ENCODE measurements around the gene KRT85. TPM values are rescaled to one million over a fixed set of nuclear protein-coding genes. Genes with fewer than 3 reads are reported as not detected.

Gene KRT85
- total and polyA plus RNA-seq, 2 of the 13 experiments (the other 11 are each of a cell fraction or from before 2014, with no cell fraction given), result not detected

- POLR2A ChIA-PET, result no interaction called here
- 0% methylated on average over 2 of the region's 2 CpGs for WGBS (ENCODE audit: low lambda C conversion rate)
- no peak for DNase-seq (ENCODE audit: low spot score)
- no peak for TF ChIP-seq ZNF121 (CRISPR knock-in tag; IDR thresholded peaks at IDR 0.05)
- no peak for TF ChIP-seq GPBP1L1 (CRISPR knock-in tag; IDR thresholded peaks at IDR 0.05)
- no peak for TF ChIP-seq ZNF747 (CRISPR knock-in tag; IDR thresholded peaks at IDR 0.05; ENCODE audit: borderline replicate concordance)
- TF ChIP-seq DPF2 (CRISPR knock-in tag; IDR thresholded peaks at IDR 0.05; ENCODE audit: borderline replicate concordance, low read depth), result no peak
- TF ChIP-seq KDM2A (CRISPR knock-in tag; IDR thresholded peaks at IDR 0.05; ENCODE audit: borderline replicate concordance, low read depth), result no peak
- no peaks in the 10 kb centered on the region for H4K20me1 ChIP-seq (ENCODE audit: insufficient read depth, low read length)
- H3K79me2 ChIP-seq (ENCODE audit: insufficient read depth, low read length), result no peaks in the 10 kb centered on the region
- CTCF ChIA-PET (ENCODE audit: low intra/inter-chr PET ratio, low total read pairs), result no interaction called here
- no peaks in the 10 kb centered on the region for H3K4me1 ChIP-seq (ENCODE audit: insufficient read depth, low read length)
- no peak for FAIRE-seq
- BruUV-seq (replicated peaks), result no TSS peak
- H3K27me3 ChIP-seq (ENCODE audit: control insufficient read depth in 1 of 2, insufficient read depth in 2 of 2, low read length in 2 of 2), result peaks cover 0 to 13% of the 10 kb centered on the region in 2 experiments; a peak in 3 of 5 replicates
- ATAC-seq, result no peak
- no peak overlapping the region for H3K4me2 ChIP-seq (ENCODE audit: low read depth, low read length)
- intact Hi-C loops (cut with micrococcal nuclease; ENCODE audit: unreplicated experiment), result no loop called here
- no peak overlapping the region for H3K9ac ChIP-seq (ENCODE audit: insufficient read depth, low read depth, low read length)
- H3K36me3 ChIP-seq (replicated peaks in 1 of 2; ENCODE audit: control insufficient read depth in 1 of 2, insufficient read depth in 2 of 2, low read length in 2 of 2), result no peaks in the 10 kb centered on the region
- no peak overlapping the region for H3K4me3 ChIP-seq (replicated peaks in 1 of 3; ENCODE audit: insufficient read depth in 1 of 3, low read depth in 2 of 3, low read length in 3 of 3)
- no peak overlapping the region for H2AFZ ChIP-seq (ENCODE audit: low read length)
- H3K9me3 ChIP-seq (ENCODE audit: low read length), result no peaks in the 10 kb centered on the region
- in situ Hi-C loops (cut with HindIII; ENCODE audit: extremely low pct_ligation_motif_present, low pct_unique_long_range_greater_than_20kb), result loop anchor here (5.0 to 25.0 kb wide), 2 partner anchors 489 to 599 kb away; no protein-coding TSS in a partner anchor
- H3K27ac ChIP-seq (ENCODE audit: extremely low read length, insufficient read depth, low read length), result no peak overlapping the region
Measured at GRCh38 chr12:52387859-52388258, 20.6 kb upstream of the KRT85 start.

- in situ Hi-C loops (cut with HindIII; ENCODE audit: extremely low pct_ligation_motif_present, low pct_unique_long_range_greater_than_20kb) (loop anchor here (5.0 to 25.0 kb wide), 2 partner anchors 492 to 602 kb away; no protein-coding TSS in a partner anchor), intact Hi-C loops (cut with micrococcal nuclease; ENCODE audit: unreplicated experiment) (no loop called here)
- 13% methylated on average over 3 of the region's 11 CpGs for WGBS (ENCODE audit: low lambda C conversion rate)
- no peak for FAIRE-seq
- ChIA-PET CTCF (ENCODE audit: low intra/inter-chr PET ratio, low total read pairs) (no interaction called here), POLR2A (no interaction called here)
- Histone ChIP-seq H3K79me2 (ENCODE audit: insufficient read depth, low read length) (no peaks in the 10 kb centered on the region), H2AFZ (ENCODE audit: low read length) (no peak within 1 kb of the TSS), H4K20me1 (ENCODE audit: insufficient read depth, low read length) (no peaks in the 10 kb centered on the region), H3K9ac (ENCODE audit: insufficient read depth, low read depth, low read length) (no peak within 1 kb of the TSS), H3K4me3 (replicated peaks in 1 of 3; ENCODE audit: insufficient read depth in 1 of 3, low read depth in 2 of 3, low read length in 3 of 3) (no peak within 1 kb of the TSS), H3K27me3 (ENCODE audit: control insufficient read depth in 1 of 2, insufficient read depth in 2 of 2, low read length in 2 of 2) (peaks cover 0 to 13% of the 10 kb centered on the region in 2 experiments; a peak in 3 of 5 replicates), H3K4me1 (ENCODE audit: insufficient read depth, low read length) (no peaks in the 10 kb centered on the region), H3K36me3 (replicated peaks in 1 of 2; ENCODE audit: control insufficient read depth in 1 of 2, insufficient read depth in 2 of 2, low read length in 2 of 2) (no peaks in the 10 kb centered on the region), H3K27ac (ENCODE audit: extremely low read length, insufficient read depth, low read length) (no peak within 1 kb of the TSS), H3K4me2 (ENCODE audit: low read depth, low read length) (no peak within 1 kb of the TSS), H3K9me3 (ENCODE audit: low read length) (no peaks in the 10 kb centered on the region)
- ATAC-seq, result no peak
- DNase-seq (ENCODE audit: low spot score), result no peak
- no TSS peak for BruUV-seq (replicated peaks)
- TF ChIP-seq SMAD1 (CRISPR knock-in tag; IDR thresholded peaks at IDR 0.05; ENCODE audit: borderline replicate concordance, low read depth) (no peak), RFXANK (CRISPR knock-in tag; IDR thresholded peaks at IDR 0.05) (no peak), HOXA3 (CRISPR knock-in tag; IDR thresholded peaks at IDR 0.05) (no peak), POLR2AphosphoS2 (IDR thresholded peaks at IDR 0.05; ENCODE audit: low read depth, low read length) (no peak), HOMEZ (CRISPR knock-in tag; IDR thresholded peaks at IDR 0.05; ENCODE audit: low read depth) (no peak), NAIF1 (CRISPR knock-in tag; IDR thresholded peaks at IDR 0.05; ENCODE audit: borderline replicate concordance) (no peak), ZC3H13 (CRISPR knock-in tag; IDR thresholded peaks at IDR 0.05) (no peak), ZNF891 (CRISPR knock-in tag; IDR thresholded peaks at IDR 0.05) (no peak), ZSCAN31 (CRISPR knock-in tag; IDR thresholded peaks at IDR 0.05; ENCODE audit: low read depth) (no peak), ZNF333 (CRISPR knock-in tag; IDR thresholded peaks at IDR 0.05; ENCODE audit: borderline replicate concordance) (no peak), ZSCAN25 (CRISPR knock-in tag; IDR thresholded peaks at IDR 0.05) (no peak), HOXA7 (CRISPR knock-in tag; IDR thresholded peaks at IDR 0.05) (no peak), ZNF432 (CRISPR knock-in tag; IDR thresholded peaks at IDR 0.05; ENCODE audit: borderline replicate concordance) (no peak)
Measured at GRCh38 chr12:52385226-52385702, 18.0 kb upstream of the KRT85 start, which contains the start of gene KRT84. KRT84 (minus strand) TSS chr12:52385652; CDS start chr12:52385585, 67 bp downstream.
